Transverse colon (tissue), 4 donors: ENCODE results near the gene TRMT112. TPM values are rescaled to one million over a fixed set of nuclear protein-coding genes. Genes with fewer than 3 reads are reported as not detected.
"Not testable (repeated sequence)": the region's sequence is repeated elsewhere in the genome, so short reads cannot be mapped to it uniquely, and the experiment has no call there.

Experiments
- DNase-seq: peaks from one replicate; pipeline ENCODE4 v3.0.0-alpha.2; 2019
- H3K27ac ChIP-seq, 4 donors: fragments of 200-600 bp; sonication (generic); 2 replicates each; pipeline ENCODE4 v1.5.1; 2016 to 2018; ENCODE audit warnings: inconsistent platforms in 4 of 4
- H3K27me3 ChIP-seq: fragments of 200-600 bp; sonication (generic); 2 replicates; pipeline ENCODE4 v1.5.1; 2017; ENCODE audit warnings: inconsistent platforms
- H3K36me3 ChIP-seq, 4 donors: fragments of 200-600 bp; sonication (generic); 2 replicates each; pipeline ENCODE4 v1.5.1; 2017 to 2019; ENCODE audit warnings: inconsistent platforms in 4 of 4
- H3K4me1 ChIP-seq, 4 donors: fragments of 200-600 bp; sonication (generic); 2 replicates each; pipeline ENCODE4 v1.5.1; 2017 to 2020; ENCODE audit warnings: inconsistent platforms in 4 of 4
- H3K4me3 ChIP-seq, 4 donors: fragments of 200-600 bp; sonication (generic); 1 replicate in 1 of 4; 2 replicates in 3 of 4; pipeline versions ENCODE4 v1.5.1 to v1.6.1; 2017 to 2019; ENCODE audit warnings: inconsistent platforms in 4 of 4
- H3K9me3 ChIP-seq, 2 donors: fragments of 200-600 bp; sonication (generic); 2 replicates each; pipeline ENCODE4 v1.5.1; 2017 to 2019; ENCODE audit warnings: inconsistent platforms in 2 of 2
- CTCF ChIP-seq, 5 experiments: fragments of 200-600 bp in 3 of 5; fragments of 450-650 bp in 2 of 5; sonication (generic) in 3 of 5; IDR thresholded peaks; 1 replicate in 2 of 5; 2 replicates in 3 of 5; pipeline ENCODE4 v1.5.1; 2016 to 2017; ENCODE audit warnings: antibody characterized with exemption in 5 of 5, inconsistent platforms in 3 of 5, mild to moderate bottlenecking in 2 of 5, moderate library complexity in 1 of 5
- EP300 ChIP-seq: sonication (generic); formaldehyde crosslinking; IDR thresholded peaks from one replicate; pipeline ENCODE4 v1.6.1; 2017; ENCODE audit warnings: antibody characterized with exemption, low read depth
- POLR2A ChIP-seq: fragments of 450-650 bp; IDR thresholded peaks from one replicate; pipeline ENCODE4 v1.6.1; 2016; ENCODE audit warnings: antibody characterized with exemption, mild to moderate bottlenecking, moderate library complexity
- POLR2AphosphoS5 ChIP-seq, 3 donors: sonication (generic); formaldehyde crosslinking; IDR thresholded peaks; one replicate each; pipeline ENCODE4 v1.6.1; 2016; ENCODE audit warnings: antibody characterized with exemption in 3 of 3
- WGBS, 2 donors: methylation state at CpG; one replicate each; pipeline ENCODE4 v1.1.5; 2018; ENCODE audit warnings: low coverage in 1 of 2; 5-methylcytosine and 5-hydroxymethylcytosine counted together
- in situ Hi-C, 4 donors: fragments of 200-750 bp; cut with MboI; loops; one replicate each; pipeline versions ENCODE4 v1.15.0 to v1.15.1; 2017; ENCODE audit warnings: low sequenced_read_pairs in 3 of 4, low pct_ligation_motif_present in 1 of 4, low pct_unique_long_range_greater_than_20kb in 1 of 4
- intact Hi-C: fragments of 100-400 bp; cut with DNase I; formaldehyde crosslinking; loops from one replicate; pipeline ENCODE4 v1.15.1; 2023; ENCODE audit warnings: low total_unique reads
- total RNA-seq, 4 donors: library from RNA; depleted of rRNA; stranded (reverse); fragments of >200 nt; gene quantifications; one replicate each; pipeline ENCODE4 v1.1.0, GENCODE V29; 2016

TRMT112 gene
- total RNA-seq, 4 donors from 2014 or later: 59.1 to 99.9 (median 82.7) TPM

- in situ Hi-C loops (no loop called here), intact Hi-C loops (no loop called here)
- H3K4me1 ChIP-seq: peaks cover 4 to 55% (median 43%) of the 10 kb centered on the region in 4 donors
- no peaks in the 10 kb centered on the region for H3K27me3 ChIP-seq
- peak within 1 kb of the TSS; percentile 51 to 91 (median 72) for H3K4me3 ChIP-seq
- TF ChIP-seq POLR2AphosphoS5 (IDR thresholded peaks at IDR 0.05): peak; percentile 96
- TF ChIP-seq POLR2A: peak; percentile 96
- TF ChIP-seq EP300: no peak
- peak in 4 of 5 experiments; percentile 19 to 73 (median 34) for TF ChIP-seq CTCF (IDR thresholded peaks at IDR 0.05)
- 0% methylated on average over 6 to 47 of the region's 61 CpGs for WGBS, 2 donors
- DNase-seq: peak; percentile 97
- H3K36me3 ChIP-seq: peaks cover 0 to 11% (median 3%) of the 10 kb centered on the region in 4 donors
- peak within 1 kb of the TSS; percentile 95 to 99 (median 96) for H3K27ac ChIP-seq
- H3K9me3 ChIP-seq: no peaks in the 10 kb centered on the region
These were observed 804 bp upstream of the TRMT112 start, which contains the start of gene PRDX5 for GRCh38 chr11:64317961-64318765. Gene PRDX5 (plus strand): TSS chr11:64318121. CDS start chr11:64318216, 95 bp downstream.

GRCh38 chr11:64316672-64317324, 561 bp downstream of the TRMT112 start:
- DNase-seq: peak; percentile 69
- peaks cover 4 to 59% (median 37%) of the 10 kb centered on the region in 4 donors for H3K4me1 ChIP-seq
- no peaks in the 10 kb centered on the region for H3K27me3 ChIP-seq
- 4 to 5% methylated on average over 6 to 31 of the region's 32 CpGs for WGBS, 2 donors
- no peaks in the 10 kb centered on the region for H3K9me3 ChIP-seq
- peak overlapping the region; percentile 95 to 99 (median 96) for H3K27ac ChIP-seq
- intact Hi-C loops: no loop called here
- TF ChIP-seq CTCF (IDR thresholded peaks at IDR 0.05) (peak in 4 of 5 experiments; percentile 7 to 42 (median 14)), POLR2AphosphoS5 (IDR thresholded peaks at IDR 0.05) (no peak), POLR2A (no peak), EP300 (no peak)
- in situ Hi-C loops: no loop called here
- H3K4me3 ChIP-seq: peak overlapping the region; percentile 51 to 72 (median 62)
- peaks cover 0 to 11% (median 3%) of the 10 kb centered on the region in 4 donors for H3K36me3 ChIP-seq

- H3K4me3 ChIP-seq: peak overlapping the region in 2 of 4 donors; percentile 71 to 72
- 60 to 79% methylated on average over 5 to 20 of the region's 25 CpGs for WGBS, 2 donors
- in situ Hi-C loops, DNase-seq, H3K27me3 ChIP-seq, intact Hi-C loops, H3K9me3 ChIP-seq: not testable (repeated sequence)
- H3K36me3 ChIP-seq: peaks cover 0 to 11% (median 3%) of the 10 kb centered on the region in 4 donors
- H3K27ac ChIP-seq: peak overlapping the region; percentile 95 to 99 (median 96)
- H3K4me1 ChIP-seq: peaks cover 4 to 51% (median 31%) of the 10 kb centered on the region in 4 donors
These were observed 1.5 kb downstream of the TRMT112 start for GRCh38 chr11:64315667-64316526.

GRCh38 chr11:64314805-64315561, 2.4 kb downstream of the TRMT112 start:
- in situ Hi-C loops: no loop called here
- H3K9me3 ChIP-seq: no peaks in the 10 kb centered on the region
- H3K27ac ChIP-seq: peak overlapping the region in 1 of 4 donors; percentile 62

More at GRCh38 chr11:64314805-64315561, 2.4 kb downstream of the TRMT112 start:
- 80 to 90% methylated on average over 1 to 16 of the region's 24 CpGs for WGBS, 2 donors
- H3K4me3 ChIP-seq: no peak overlapping the region
- no peaks in the 10 kb centered on the region for H3K27me3 ChIP-seq
- H3K4me1 ChIP-seq: peaks cover 4 to 41% (median 27%) of the 10 kb centered on the region in 4 donors
- TF ChIP-seq EP300: no peak
- TF ChIP-seq POLR2AphosphoS5 (IDR thresholded peaks at IDR 0.05): no peak
- no peak for TF ChIP-seq CTCF (IDR thresholded peaks at IDR 0.05)
- no peak for TF ChIP-seq POLR2A
- intact Hi-C loops: no loop called here
- DNase-seq: no peak
- H3K36me3 ChIP-seq: peaks cover 0 to 11% (median 3%) of the 10 kb centered on the region in 4 donors
